ENCODE data around the gene NEK10.
A peak's percentile ranks its signal among the peaks of the same experiment; 100 is the strongest.
"Not testable (repeated sequence)": the region's sequence is repeated elsewhere in the genome, so short reads cannot be mapped to it uniquely, and the experiment has no call there.

NEK10 gene

DNA sequence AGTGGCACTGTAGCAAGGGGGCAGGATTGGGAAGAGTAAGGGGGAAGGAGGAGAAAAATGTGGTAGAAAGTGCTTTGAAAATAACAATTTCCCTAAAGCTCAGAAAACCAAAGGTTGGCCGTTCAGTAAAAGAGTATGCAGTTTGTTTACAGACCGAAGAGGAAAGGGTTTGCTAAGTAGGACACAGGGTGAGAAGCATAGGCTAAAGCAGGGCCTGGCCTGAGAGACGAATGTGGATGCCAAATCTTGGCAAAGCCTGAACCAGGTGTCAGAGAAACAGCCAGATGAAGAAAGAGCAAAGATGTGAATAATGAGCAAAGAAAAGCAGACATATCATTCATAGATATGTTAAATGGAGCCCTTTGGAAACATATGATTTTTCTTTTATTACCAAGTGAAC lies 17.1 kb downstream of the NEK10 start:
- no peak for DNase-seq (ENCODE audit: low read depth)

DNA sequence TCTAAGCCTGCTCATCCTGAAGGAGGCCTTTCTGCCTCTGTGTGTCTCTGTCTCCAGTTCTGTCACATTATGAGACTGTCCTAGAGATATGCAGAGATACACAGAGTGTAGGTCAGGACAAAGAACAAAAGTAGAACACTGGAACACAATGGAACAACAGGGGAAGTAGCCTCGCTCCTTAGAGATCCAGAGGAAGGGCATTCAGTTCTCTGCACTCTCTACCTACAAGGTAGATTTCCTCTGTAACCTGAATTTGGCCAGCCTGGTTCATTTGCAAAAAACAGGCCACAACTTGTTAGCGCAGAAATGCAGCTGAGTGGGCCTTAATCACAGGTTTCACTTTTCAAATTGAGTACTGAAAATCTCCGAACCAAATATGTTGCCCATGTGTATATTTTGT lies 19.4 kb downstream of the NEK10 start:
- no peak for DNase-seq (ENCODE audit: low read depth)

GRCh38 chr3:27345959-27346865 lies 23.0 kb downstream of the NEK10 start:
- DNase-seq (ENCODE audit: low read depth) = no peak

DNA sequence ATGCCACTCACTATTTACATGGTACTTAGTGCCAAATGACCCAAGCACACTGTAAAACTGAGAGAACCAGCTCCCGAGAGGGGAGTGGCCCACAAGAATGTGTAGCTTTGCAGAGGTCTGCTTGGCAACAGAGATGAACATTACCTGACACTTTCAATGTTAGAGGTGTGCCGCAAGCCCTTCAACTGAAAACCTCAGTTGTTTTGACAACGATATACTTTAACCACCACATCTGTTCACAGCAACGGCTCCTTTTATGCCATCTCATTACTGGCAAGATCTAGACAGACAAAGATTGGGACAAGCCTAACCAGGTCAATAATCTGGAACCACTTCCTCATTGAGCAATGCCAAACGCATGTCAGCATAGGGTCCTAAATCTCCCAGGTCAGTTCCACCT lies 23.7 kb downstream of the NEK10 start:
- no peak for DNase-seq (ENCODE audit: low read depth)

DNA sequence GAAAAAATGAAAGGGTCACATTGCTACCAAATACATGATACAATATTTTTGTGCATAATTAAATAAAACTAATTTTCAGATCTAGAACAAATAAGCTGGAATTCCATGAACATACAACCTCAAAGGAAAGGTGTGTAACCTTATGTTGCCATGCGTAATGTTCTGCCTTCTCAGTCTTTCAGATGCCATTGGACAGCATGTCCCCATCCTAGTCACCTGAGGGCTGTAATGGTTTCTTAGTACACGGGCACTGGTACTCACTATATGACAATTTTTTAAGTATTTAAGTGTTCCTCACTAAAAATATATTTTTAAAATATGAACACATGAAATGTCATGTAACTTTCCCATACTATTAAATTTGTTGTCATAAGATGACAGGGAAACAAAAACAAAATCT lies 24.1 kb downstream of the NEK10 start:
- no peak for DNase-seq (ENCODE audit: low read depth)

- DNase-seq (ENCODE audit: low read depth) = no peak
Measured at GRCh38 chr3:27344192-27344591, 25.0 kb downstream of the NEK10 start.

DNA sequence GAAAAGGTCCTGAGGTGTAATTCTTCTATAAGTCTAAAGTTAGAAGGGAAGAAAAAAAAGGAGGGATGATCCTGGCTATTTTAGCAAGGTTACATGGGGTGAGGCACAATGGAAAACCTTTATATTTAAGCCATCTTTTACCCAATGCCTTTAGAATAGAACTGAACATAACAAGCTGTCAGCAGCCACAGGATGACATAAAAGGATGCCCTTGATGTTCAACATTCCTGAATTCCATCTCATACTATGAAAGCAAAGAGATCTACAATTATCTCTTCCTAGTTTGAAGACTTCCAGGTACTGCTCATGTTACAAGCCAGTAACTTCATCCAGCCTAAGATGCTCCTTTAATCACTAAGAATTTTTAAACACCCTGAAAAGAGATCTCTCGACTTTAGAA lies 26.9 kb downstream of the NEK10 start:
- no peak for DNase-seq (ENCODE audit: low read depth)

DNA sequence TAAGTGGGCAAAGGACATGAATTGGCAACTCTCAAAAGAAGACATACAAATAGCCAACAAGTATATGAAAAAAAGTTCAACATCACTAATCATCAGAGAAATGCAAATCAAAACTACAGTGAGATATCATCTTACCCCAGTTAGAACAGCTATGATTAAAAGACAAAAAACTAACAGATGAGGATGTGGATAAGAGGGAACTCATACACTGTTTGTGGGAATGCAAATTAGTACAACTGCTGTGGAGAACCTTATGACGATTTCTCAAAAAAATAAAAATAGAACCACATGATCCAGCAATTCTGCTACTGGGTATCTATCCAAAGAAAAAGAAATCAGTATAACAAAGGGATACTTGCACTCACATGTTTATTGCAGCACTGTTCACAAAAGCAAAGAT lies 28.6 kb downstream of the NEK10 start:
- DNase-seq (ENCODE audit: low read depth) = no peak

DNA sequence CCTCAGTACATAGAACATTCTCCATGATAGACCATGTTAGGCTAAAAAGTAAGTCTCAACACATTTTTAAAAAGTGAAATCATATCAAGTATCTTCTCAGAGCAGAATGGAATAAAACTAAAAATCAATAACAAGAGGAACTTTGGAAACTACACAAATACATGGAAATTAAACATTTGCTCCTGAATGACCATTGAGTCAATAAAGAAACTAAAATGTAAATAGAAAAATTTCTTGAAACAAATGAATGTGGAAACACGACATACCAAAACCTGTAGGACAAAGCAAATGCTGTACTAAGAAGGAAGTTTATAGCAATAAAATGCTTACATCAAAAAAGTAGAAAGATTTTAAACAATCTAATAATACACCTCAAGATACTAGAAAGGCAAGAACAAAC lies 33.6 kb downstream of the NEK10 start:
- DNase-seq (ENCODE audit: low read depth) = no peak

DNA sequence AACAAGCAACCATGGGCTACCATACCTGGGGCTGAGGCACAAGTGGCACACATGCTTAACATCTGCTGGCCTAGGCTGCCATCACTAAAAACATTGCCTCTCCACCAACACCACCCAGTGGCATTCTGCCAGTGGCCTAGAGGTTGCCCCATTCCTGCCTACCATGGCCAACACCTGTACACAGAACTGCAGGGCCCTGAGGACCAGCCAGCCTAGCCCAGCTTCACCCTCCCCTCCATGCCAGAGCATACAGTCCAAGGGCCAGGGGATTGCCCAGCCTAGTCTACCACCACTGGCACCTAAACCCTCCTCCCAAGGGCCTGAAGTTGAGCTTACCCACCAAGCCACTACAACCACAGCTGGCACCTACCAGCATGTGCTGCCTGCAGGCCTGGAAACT lies 35.3 kb downstream of the NEK10 start:
- no peak for DNase-seq (ENCODE audit: low read depth)

- DNase-seq (ENCODE audit: low read depth) = not testable (repeated sequence)
Measured at GRCh38 chr3:27328982-27329762, 40.0 kb downstream of the NEK10 start.

DNA sequence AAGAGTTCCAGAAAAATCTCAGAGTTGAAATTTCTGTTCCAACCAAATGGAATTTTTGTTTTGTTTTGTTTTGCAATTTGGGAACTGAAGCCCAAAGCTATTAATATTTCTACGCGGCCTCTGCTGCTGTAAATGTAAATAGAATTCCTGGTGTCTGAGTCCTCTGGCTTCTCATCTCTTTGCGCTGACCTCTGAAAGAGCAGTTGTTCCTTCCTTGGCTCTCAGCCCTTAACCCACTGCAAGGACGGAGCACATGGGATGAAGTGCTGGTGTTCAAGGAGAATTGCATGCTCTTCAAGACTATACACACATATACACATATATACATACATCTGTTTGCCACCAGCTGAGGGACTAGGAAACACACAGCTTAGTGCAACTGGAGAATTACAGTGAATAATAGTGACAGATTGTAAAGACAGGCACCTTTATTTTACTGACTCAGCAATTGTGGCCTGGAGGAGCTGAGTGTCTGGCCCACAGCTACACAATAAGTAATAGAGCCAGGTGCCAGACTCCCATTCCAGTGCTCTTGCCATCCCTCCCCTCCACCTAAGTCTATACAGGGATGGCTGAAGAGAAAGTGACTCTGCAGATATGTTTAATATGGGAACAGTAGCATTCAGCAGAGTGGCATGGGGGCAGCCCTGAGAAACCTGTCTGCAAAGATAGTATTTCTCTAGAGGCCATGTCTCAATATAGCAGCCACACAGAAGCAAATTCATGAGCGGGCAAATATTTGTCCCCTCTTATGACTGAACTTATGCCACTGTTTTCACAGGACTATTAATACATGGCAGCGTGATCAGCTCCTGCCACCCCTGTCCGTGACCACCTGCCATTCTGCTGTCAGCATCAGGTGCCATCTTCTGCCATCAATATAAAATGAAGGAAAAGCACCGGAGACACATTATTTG lies 42.3 kb downstream of the NEK10 start:
- peak; percentile 92 for DNase-seq (ENCODE audit: low read depth)

- peak; percentile 17 for DNase-seq (ENCODE audit: low read depth)
Measured at GRCh38 chr3:27326202-27326601, 43.0 kb downstream of the NEK10 start.

DNA sequence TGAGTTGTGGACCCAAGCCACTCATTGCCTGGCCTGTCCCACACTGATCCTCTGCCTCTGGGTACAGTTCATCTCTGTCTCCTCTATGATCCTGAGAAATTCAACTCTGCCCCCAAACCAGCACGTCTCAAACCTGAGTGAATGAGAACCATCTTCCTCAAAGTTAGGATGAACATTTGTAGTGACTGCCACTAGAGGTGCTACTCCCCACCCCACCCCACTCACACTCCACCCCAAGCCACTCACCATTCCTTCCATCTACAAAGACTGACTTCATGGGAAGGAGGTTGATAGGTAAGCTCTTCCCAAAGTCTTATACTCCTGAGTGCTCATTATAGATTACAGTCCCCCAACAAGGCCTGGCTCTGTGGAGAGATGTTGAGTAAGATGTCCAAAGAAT lies 43.8 kb downstream of the NEK10 start:
- no peak for DNase-seq (ENCODE audit: low read depth)

DNA sequence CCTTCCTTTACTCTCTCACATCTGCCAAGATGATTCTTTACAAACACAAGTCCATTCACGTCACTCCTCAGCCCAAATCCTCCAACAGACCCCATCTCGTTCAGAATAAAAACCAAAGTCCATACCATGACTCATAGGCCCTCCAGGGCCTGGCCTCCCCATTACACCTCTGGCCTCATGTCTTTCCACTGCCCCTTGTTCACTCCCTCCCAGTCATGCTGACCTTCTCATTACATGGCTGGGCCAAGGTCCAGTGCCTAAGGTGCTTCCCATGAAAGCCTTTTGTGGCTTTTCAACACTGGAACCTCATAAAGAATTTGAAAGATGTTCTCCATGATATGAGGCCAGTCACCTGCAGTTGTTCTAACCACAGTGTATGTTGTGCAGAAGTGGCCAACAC lies 44.5 kb downstream of the NEK10 start:
- no peak for DNase-seq (ENCODE audit: low read depth)

- DNase-seq (ENCODE audit: low read depth) = no peak
Measured at GRCh38 chr3:27323087-27323570, 46.1 kb downstream of the NEK10 start.

DNA sequence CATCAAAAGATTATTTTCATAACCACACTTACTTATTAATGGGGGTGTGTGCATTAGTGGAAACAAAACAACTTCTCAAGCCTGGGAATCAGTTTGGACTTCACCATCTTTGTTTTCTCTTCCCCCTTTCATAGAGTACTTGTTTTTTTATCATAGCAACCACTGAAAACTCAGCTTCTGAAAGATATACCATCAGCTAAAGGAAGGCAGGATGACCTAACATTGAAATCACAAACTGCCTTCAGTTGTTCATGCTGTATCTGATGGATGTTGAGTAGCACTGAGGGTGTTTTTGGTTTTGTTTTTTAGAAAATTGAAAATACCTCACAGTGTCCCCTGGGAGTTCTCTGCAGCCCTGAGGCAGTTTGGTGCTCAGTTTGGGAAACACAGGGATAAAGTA lies 46.5 kb downstream of the NEK10 start:
- no peak for DNase-seq (ENCODE audit: low read depth)

GRCh38 chr3:27319847-27320526 lies 49.2 kb downstream of the NEK10 start:
- no peak for DNase-seq (ENCODE audit: low read depth)

DNA sequence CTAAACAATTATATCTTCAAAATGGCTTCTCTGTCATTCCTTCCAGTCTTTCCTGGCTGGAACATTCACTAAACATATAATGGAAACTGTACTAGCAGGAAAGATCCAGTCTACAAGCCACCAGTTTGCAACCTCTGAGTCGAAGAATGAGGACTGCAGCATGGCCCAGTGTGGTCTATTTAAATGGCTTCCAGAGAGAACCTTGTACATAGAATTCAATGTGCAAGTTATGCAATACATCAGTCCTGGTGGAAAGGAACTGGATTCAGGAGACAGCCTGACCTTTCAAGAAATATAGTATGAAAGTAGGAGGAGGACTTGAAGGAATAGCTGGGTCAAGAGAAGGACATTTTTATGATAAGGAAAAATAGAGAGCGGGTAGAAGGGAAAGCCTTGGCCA lies 49.9 kb downstream of the NEK10 start:
- DNase-seq (ENCODE audit: low read depth) = no peak

GRCh38 chr3:27317096-27317495 lies 52.1 kb downstream of the NEK10 start:
- DNase-seq (ENCODE audit: low read depth) = no peak

DNA sequence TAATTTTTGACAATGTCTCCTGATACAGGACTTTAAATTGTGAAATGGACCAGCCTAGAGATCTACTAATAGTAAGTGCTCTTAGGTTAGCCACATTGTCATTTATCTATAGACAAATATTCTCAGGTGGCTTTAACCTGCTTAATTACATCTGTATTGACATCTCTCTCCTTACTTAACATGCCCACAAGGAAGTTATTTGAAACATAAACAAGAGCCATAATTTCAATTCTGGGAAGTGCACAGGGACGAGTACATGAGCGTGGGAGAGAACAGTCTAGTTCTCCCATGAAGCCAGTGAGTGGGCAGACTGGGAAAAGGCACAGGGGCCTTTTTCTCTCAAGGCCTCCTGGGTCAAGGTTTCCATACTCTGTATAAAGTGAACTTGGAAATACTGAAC lies 54.2 kb downstream of the NEK10 start:
- DNase-seq (ENCODE audit: low read depth) = no peak

Data from GM04504 (cell line).